WI38 (cell line): ENCODE measurements around the gene DRD3.

Experiments used
- H3K4me3 ChIP-seq: 2 replicates; pipeline ENCODE4 v1.5.1; 2011; ENCODE audit warnings: low read depth, mild to moderate bottlenecking, control low read depth, low read length
- TF ChIP-seq, protein P1 (sequence below): IDR thresholded peaks from 2 replicates; pipeline ENCODE4 v1.5.1; 2012; ENCODE audit warnings: low read depth, mild to moderate bottlenecking, control low read depth, low read length

Gene DRD3

DNA sequence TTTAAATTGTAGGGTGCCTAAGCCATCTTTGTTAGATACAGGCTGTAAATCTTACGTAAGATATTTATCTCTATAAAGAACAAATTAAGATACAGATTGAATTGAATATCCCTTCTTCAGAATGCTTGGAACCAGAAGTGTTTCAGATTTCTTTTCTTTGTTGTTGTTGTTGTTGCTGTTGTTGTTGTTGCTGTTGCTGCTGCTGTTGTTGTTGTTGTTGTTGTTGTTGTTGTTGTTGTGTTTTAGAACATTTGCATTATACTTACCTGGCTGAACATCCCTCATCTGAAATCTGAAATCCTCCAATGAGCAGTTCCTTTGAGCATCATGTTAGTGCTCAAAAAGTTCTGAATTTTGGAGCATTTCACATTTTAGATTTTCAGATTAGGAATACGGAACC lies 95.7 kb downstream of the DRD3 start:
- TF ChIP-seq, protein P1, sequence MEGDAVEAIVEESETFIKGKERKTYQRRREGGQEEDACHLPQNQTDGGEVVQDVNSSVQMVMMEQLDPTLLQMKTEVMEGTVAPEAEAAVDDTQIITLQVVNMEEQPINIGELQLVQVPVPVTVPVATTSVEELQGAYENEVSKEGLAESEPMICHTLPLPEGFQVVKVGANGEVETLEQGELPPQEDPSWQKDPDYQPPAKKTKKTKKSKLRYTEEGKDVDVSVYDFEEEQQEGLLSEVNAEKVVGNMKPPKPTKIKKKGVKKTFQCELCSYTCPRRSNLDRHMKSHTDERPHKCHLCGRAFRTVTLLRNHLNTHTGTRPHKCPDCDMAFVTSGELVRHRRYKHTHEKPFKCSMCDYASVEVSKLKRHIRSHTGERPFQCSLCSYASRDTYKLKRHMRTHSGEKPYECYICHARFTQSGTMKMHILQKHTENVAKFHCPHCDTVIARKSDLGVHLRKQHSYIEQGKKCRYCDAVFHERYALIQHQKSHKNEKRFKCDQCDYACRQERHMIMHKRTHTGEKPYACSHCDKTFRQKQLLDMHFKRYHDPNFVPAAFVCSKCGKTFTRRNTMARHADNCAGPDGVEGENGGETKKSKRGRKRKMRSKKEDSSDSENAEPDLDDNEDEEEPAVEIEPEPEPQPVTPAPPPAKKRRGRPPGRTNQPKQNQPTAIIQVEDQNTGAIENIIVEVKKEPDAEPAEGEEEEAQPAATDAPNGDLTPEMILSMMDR, result no peak
- H3K4me3 ChIP-seq, result no peak overlapping the region

GRCh38 chr3:114081037-114081436 lies 97.8 kb downstream of the DRD3 start:
- no peak overlapping the region for H3K4me3 ChIP-seq

DNA sequence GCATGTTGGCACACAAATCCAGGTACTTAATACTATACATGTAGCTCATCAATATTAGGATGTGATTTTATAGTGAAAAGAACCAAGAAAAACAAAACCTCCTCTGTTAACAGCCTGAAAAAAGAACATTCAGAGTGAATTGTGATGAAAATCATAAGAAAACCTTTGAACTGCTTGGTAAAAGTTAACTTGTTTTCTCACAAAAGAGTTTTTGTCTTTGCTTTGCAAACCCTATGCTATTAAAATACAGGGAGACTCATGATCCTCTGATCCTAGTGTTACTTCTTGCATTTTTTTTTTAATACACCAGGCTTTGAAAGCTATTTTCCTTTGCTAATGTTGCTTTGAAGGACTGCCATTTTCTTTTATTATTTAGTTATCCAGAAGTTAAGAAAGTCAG lies 98.7 kb downstream of the DRD3 start:
- TF ChIP-seq, protein P1, result no peak
- H3K4me3 ChIP-seq, result peak overlapping the region; percentile 43

More at GRCh38 chr3:114081037-114081436, 97.8 kb downstream of the DRD3 start:
- TF ChIP-seq, protein P1, result no peak

DNA sequence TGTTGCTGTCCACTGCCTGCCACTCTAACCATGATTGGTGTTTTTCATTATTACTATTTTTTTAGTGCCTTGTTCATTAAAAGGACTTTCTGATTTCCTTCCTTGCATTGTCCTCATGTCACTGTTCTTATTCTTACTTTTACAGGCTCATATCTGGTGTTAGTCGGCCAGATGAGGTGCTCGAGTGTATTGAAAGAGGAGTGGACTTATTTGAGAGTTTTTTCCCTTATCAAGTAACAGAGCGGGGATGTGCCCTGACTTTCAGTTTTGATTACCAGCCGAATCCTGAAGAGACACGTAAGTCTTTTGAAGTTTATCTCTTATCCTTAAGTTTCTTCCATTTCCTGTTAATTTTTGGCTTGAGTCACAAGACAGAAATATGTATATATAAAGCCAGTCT lies 99.1 kb downstream of the DRD3 start:
- H3K4me3 ChIP-seq, result peak overlapping the region; percentile 43
- TF ChIP-seq, protein P1, result no peak

DNA sequence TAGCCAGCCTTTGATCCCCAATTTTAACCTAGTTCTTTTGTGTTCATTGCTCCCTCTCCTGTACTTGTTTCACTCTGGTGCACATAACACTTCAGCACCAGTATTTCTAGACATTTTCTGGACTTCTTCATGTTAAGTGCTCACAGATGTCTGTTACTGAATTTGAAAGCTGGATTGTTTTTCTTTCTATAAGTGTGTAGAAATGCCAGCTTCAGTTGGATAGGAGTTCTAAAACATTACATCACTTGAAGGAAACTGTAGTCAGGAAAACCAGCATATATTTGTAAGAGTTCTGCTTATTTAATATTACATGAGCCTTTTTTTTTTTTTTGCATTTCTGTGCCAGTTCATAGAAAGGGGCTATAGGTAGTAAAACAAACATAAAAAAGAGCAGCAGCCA lies 100.7 kb downstream of the DRD3 start:
- TF ChIP-seq, protein P1, result no peak
- H3K4me3 ChIP-seq, result no peak overlapping the region
